H1 (cell line): ENCODE results near the gene DDX3Y. TPM values are rescaled to one million over a fixed set of nuclear protein-coding genes. Genes with fewer than 3 reads are reported as not detected.

Source experiments
- polyA plus RNA-seq, 7 experiments: library from polyadenylated mRNA; depleted of rRNA in 3 of 7; stranded (reverse) in 5 of 7; unstranded in 2 of 7; fragments of >200 nt in 5 of 7; fragments of 200-250 nt in 2 of 7; gene quantifications; 1 replicate in 5 of 7; 2 replicates in 1 of 7; 4 replicates in 1 of 7; pipeline versions ENCODE4 v1.2.1 to v1.2.3, GENCODE V29; 2011 to 2013; ENCODE audit warnings: missing spikeins in 2 of 7, mixed read lengths in 2 of 7
- total RNA-seq: library from RNA; stranded (reverse); fragmentation: NEBNext Ultra II Directional; extraction: Animal tissue kit (Norgen Biotek cat#: 25700); gene quantifications from 2 replicates; pipeline ENCODE4 v1.2.1, GENCODE V29; 2021

The DDX3Y gene
- total and polyA plus RNA-seq, 2 of the 8 experiments (the other 6 are each of a cell fraction or from before 2014, with no cell fraction given) = 24.5 to 118 TPM

Other genes starting within 250 kb of the DDX3Y start
- 27.3 and 28.3 TPM in 2 replicates for gene USP9Y, start 203.6 kb upstream of the DDX3Y start, total RNA-seq
- gene USP9Y, start 203.6 kb upstream of the DDX3Y start, polyA plus RNA-seq (2011; rRNA removed) = 16.0 and 34.1 TPM in 2 replicates